K562 (cell line): ENCODE data around the gene ENTPD8. TPM values are rescaled to one million over a fixed set of nuclear protein-coding genes. Genes with fewer than 3 reads are reported as not detected.

Experiments used
- ATAC-seq: fragments of 200-7000 bp; cut with Tn5 transposase; 3 replicates; pipeline ENCODE4 v1.9.1; 2020; ENCODE audit warnings: moderate library complexity
- BruUV-seq: library from RNA; stranded (reverse); fragments of 400-500 nt; replicated peaks from 2 replicates; lab custom pipeline; 2021; lab: Mats Ljungman, UMichigan
- CTCF ChIA-PET: fragments of 300-600 bp; formaldehyde crosslinking; extraction: SDS; loops from one replicate; lab custom pipeline; 2021; ENCODE audit warnings: low intra/inter-chr PET ratio; lab: Yijun Ruan, JAX
- POLR2A ChIA-PET: fragments of 300-600, 350-650 bp; sonication (Branson Sonifier 250); formaldehyde crosslinking; extraction: SDS; loops from one replicate; lab custom pipeline; 2021; ENCODE audit warnings: antibody characterized with exemption, inconsistent platforms; lab: Yijun Ruan, JAX
- DNase-seq, 4 experiments: peaks; one replicate each; pipeline versions ENCODE4 v3.0.0 to v3.0.0-alpha.2; 2011 to 2018; ENCODE audit warnings: low spot score in 3 of 4, mixed read lengths in 3 of 4; ENCODE audit errors: extremely low read depth in 1 of 4
- FAIRE-seq: peaks from 2 replicates; lab custom pipeline; 2011; peaks lifted over from hg19 to GRCh38; lab: Jason Lieb, UNC
- H2AFZ ChIP-seq: 2 replicates; pipeline ENCODE4 v1.6.0; 2011; ENCODE audit warnings: low read depth, low read length, control low read depth, inconsistent platforms
- H3K27ac ChIP-seq: fragments of 200-600 bp; 3 replicates; pipeline ENCODE4 v1.8.0; 2011; ENCODE audit warnings: low read depth, mild to moderate bottlenecking, control low read depth, inconsistent platforms, low read length, moderate library complexity, mixed read lengths; ENCODE audit errors: extremely low read depth
- H3K27me3 ChIP-seq, 2 experiments: fragments of 300-600 bp in 1 of 2; 2 replicates in 1 of 2; 3 replicates in 1 of 2; pipeline versions ENCODE4 v1.6.0 to v1.8.0; 2011; ENCODE audit warnings: inconsistent platforms in 2 of 2, low read length in 2 of 2, mild to moderate bottlenecking in 1 of 2, mixed read lengths in 1 of 2, moderate library complexity in 1 of 2; ENCODE audit not compliant: control insufficient read depth in 2 of 2, insufficient read depth in 2 of 2
- H3K36me3 ChIP-seq: fragments of 300-600 bp; 3 replicates; pipeline ENCODE4 v1.8.0; 2011; ENCODE audit warnings: mild to moderate bottlenecking, low read length, inconsistent platforms; ENCODE audit not compliant: control insufficient read depth, insufficient read depth
- H3K4me1 ChIP-seq, 2 experiments: fragments of 200-600 bp in 1 of 2; replicated peaks in 1 of 2; 2 replicates in 1 of 2; 3 replicates in 1 of 2; pipeline versions ENCODE4 v1.5.1 to v1.8.0; 2011; ENCODE audit warnings: inconsistent platforms in 2 of 2, low read length in 2 of 2, mild to moderate bottlenecking in 1 of 2, mixed read lengths in 1 of 2, moderate library complexity in 1 of 2; ENCODE audit not compliant: control insufficient read depth in 2 of 2, insufficient read depth in 2 of 2
- H3K4me2 ChIP-seq: 2 replicates; pipeline ENCODE4 v1.6.1; 2011; ENCODE audit warnings: low read length, control low read depth, inconsistent platforms, mixed read lengths; ENCODE audit not compliant: insufficient read depth
- H3K4me3 ChIP-seq: fragments of 200-600 bp; sonication (generic), shearing (Covaris generic); 2 replicates; pipeline ENCODE4 v1.5.1; 2016; ENCODE audit warnings: control low read depth, inconsistent platforms
- H3K79me2 ChIP-seq: fragments of 200-600 bp; 3 replicates; pipeline ENCODE4 v1.8.0; 2011; ENCODE audit warnings: low read length, inconsistent platforms; ENCODE audit not compliant: control insufficient read depth, insufficient read depth
- H3K9ac ChIP-seq, 2 experiments: 2 replicates each; pipeline versions ENCODE4 v1.6.0 to v1.6.1; 2011; ENCODE audit warnings: low read depth in 2 of 2, low read length in 2 of 2, control low read depth in 1 of 2, inconsistent platforms in 1 of 2, mild to moderate bottlenecking in 1 of 2, mixed read lengths in 1 of 2; ENCODE audit not compliant: insufficient read depth in 1 of 2
- H3K9me1 ChIP-seq: one replicate; pipeline ENCODE4 v1.6.0; 2011; ENCODE audit warnings: inconsistent platforms, mild to moderate bottlenecking, low read length, moderate library complexity; ENCODE audit not compliant: control insufficient read depth, insufficient read depth
- H3K9me3 ChIP-seq: replicated peaks from 2 replicates; pipeline ENCODE4 v1.5.1; 2011; ENCODE audit warnings: low read depth, low read length, inconsistent platforms; ENCODE audit not compliant: control insufficient read depth, insufficient read depth
- H4K20me1 ChIP-seq: replicated peaks from 2 replicates; pipeline ENCODE4 v1.6.1; 2011; ENCODE audit warnings: low read length, inconsistent platforms, mixed read lengths; ENCODE audit not compliant: control insufficient read depth, insufficient read depth
- RNF2 ChIP-seq: sonication (generic); IDR thresholded peaks from 2 replicates; pipeline ENCODE4 v1.6.1; 2016
- SMC3 ChIP-seq: conservative IDR thresholded peaks from 2 replicates; pipeline ENCODE4 v1.6.1; 2011; ENCODE audit warnings: low read depth, low read length, improper control_type of control experiment; ENCODE audit not compliant: insufficient read depth
- XRCC3 ChIP-seq: fragments of 450-650 bp; IDR thresholded peaks from 2 replicates; pipeline ENCODE4 v1.6.1; 2017; ENCODE audit warnings: mild to moderate bottlenecking, moderate library complexity
- WGBS: fragments of 100-300 bp; shearing (Covaris generic); methylation state at CpG from one replicate; pipeline ENCODE4 v1.1.6; 2016; ENCODE audit warnings: low coverage, mixed read lengths; ENCODE audit not compliant: insufficient coverage; ENCODE audit errors: missing lambda C conversion rate; 5-methylcytosine and 5-hydroxymethylcytosine counted together
- in situ Hi-C: fragments of 300-500 bp; cut with MboI; formaldehyde crosslinking; loops from 4 replicates; pipeline ENCODE4 v1.15.0; 2018; ENCODE audit warnings: inconsistent platforms, mixed read lengths
- intact Hi-C: fragments of 100-400 bp; cut with micrococcal nuclease; formaldehyde crosslinking; loops from 2 replicates; pipeline ENCODE4 v1.14.2; 2022
- polyA plus RNA-seq, 8 experiments: library from polyadenylated mRNA; depleted of rRNA in 4 of 8; stranded (reverse) in 5 of 8; unstranded in 3 of 8; fragments of >200 nt; fragmentation: Nextera tagmentation in 2 of 8; fragmentation: Illumina TruSeq in 1 of 8; extraction: Ambion mirVana in 2 of 8; extraction: Trizol in 1 of 8; gene quantifications; 2 replicates each; pipeline versions ENCODE4 v1.2.1 to v1.2.3, GENCODE V29; 2011 to 2014; ENCODE audit warnings: inconsistent platforms in 1 of 8, missing spikeins in 1 of 8
- total RNA-seq, 7 experiments: library from RNA; depleted of rRNA in 6 of 7; stranded (reverse); fragments of >200 nt in 6 of 7; fragmentation: Illumina TruSeq in 2 of 7; extraction: Trizol in 2 of 7; gene quantifications; 2 replicates each; pipeline versions ENCODE4 v1.2.1 to v1.2.3, GENCODE V29; 2011 to 2021; ENCODE audit warnings: low replicate concordance in 1 of 7
- TF ChIP-seq, protein P1 (sequence below): fragments of 450-650 bp; IDR thresholded peaks from 2 replicates; pipeline ENCODE4 v1.6.1; 2016; ENCODE audit warnings: antibody characterized with exemption
- TF ChIP-seq, protein P2 (sequence below): fragments of 450-650 bp; conservative IDR thresholded peaks from 2 replicates; pipeline ENCODE4 v1.6.1; 2016; ENCODE audit warnings: missing genetic modification characterization, low read depth, mild to moderate bottlenecking, control low read depth, missing compliant biosample characterization

Gene ENTPD8
- total and polyA plus RNA-seq, 9 of the 15 experiments (the other 6 are each of a cell fraction or from before 2014, with no cell fraction given): 0.06 to 0.27 (median 0.19) TPM; not detected in 5

DNA sequence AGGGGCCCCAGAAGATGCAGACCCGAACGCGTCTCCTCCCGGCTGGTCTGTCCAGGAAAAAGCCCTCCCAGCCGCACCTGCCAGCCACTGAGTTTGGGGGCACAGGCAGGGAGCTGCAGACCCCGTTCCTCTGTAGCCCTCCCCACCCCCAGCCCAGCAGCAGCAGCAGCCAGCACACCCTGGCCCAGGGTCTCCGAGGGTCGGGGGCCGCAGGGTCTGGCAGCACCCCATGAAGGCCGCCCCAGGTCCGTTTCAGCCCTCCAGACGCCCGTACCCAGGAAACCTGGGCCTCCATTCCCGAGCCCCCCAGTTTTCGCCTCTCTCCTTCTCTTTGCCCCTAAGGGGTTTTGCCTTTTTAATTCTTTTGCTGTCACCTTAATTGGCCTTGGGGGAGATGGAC is 37.9 kb downstream of the ENTPD8 start:
- POLR2A ChIA-PET: interaction anchor here (0.6 kb wide), 1 partner anchor 93 kb away, joined by 3 read pairs; no protein-coding TSS in a partner anchor
- Histone ChIP-seq H3K4me1 (peaks cover 7 to 54% of the 10 kb centered on the region in 2 experiments; a peak in 4 of 5 replicates), H3K9me3 (peaks cover 7% of the 10 kb centered on the region; the same call in 1 of the 2 replicates), H3K27ac (no peak overlapping the region), H3K27me3 (no peaks in the 10 kb centered on the region), H3K4me2 (no peak overlapping the region), H3K79me2 (peaks cover 5% of the 10 kb centered on the region; the same call in 2 of the 3 replicates), H3K9ac (no peak overlapping the region; a peak in 1 of 4 replicates), H3K4me3 (no peak overlapping the region), H2AFZ (no peak overlapping the region), H4K20me1 (no peaks in the 10 kb centered on the region), H3K9me1 (no peaks in the 10 kb centered on the region), H3K36me3 (no peaks in the 10 kb centered on the region)
- FAIRE-seq (no peak), DNase-seq (no peak), ATAC-seq (no peak)
- WGBS: 98% methylated on average over 9 of the region's 15 CpGs
- TF ChIP-seq, protein P1, sequence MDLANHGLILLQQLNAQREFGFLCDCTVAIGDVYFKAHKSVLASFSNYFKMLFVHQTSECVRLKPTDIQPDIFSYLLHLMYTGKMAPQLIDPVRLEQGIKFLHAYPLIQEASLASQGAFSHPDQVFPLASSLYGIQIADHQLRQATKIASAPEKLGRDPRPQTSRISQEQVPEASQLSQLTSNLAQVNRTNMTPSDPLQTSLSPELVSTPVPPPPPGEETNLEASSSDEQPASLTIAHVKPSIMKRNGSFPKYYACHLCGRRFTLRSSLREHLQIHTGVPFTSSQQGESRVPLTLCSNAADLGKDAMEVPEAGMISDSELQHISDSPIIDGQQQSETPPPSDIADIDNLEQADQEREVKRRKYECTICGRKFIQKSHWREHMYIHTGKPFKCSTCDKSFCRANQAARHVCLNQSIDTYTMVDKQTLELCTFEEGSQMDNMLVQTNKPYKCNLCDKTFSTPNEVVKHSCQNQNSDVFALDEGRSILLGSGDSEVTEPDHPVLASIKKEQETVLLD: no peak
- TF ChIP-seq, protein P2, sequence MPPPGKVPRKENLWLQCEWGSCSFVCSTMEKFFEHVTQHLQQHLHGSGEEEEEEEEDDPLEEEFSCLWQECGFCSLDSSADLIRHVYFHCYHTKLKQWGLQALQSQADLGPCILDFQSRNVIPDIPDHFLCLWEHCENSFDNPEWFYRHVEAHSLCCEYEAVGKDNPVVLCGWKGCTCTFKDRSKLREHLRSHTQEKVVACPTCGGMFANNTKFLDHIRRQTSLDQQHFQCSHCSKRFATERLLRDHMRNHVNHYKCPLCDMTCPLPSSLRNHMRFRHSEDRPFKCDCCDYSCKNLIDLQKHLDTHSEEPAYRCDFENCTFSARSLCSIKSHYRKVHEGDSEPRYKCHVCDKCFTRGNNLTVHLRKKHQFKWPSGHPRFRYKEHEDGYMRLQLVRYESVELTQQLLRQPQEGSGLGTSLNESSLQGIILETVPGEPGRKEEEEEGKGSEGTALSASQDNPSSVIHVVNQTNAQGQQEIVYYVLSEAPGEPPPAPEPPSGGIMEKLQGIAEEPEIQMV (tag): no peak
- TF ChIP-seq SMC3 (no peak), XRCC3 (no peak), RNF2 (no peak)
- no TSS peak for BruUV-seq
- intact Hi-C loops: no loop called here
- CTCF ChIA-PET: no interaction called here
- in situ Hi-C loops: no loop called here
